ENCODE results near the gene TBC1D22A.

TBC1D22A gene

GRCh38 chr22:47098554-47098953 is 336.1 kb downstream of the TBC1D22A start:
- Mint-ChIP-seq H3K4me3 (no peak overlapping the region), H3K27me3 (no peaks in the 10 kb centered on the region), H3K36me3 (ENCODE audit: low read depth) (peaks cover 15% of the 10 kb centered on the region)

GRCh38 chr22:47100019-47100418 is 337.6 kb downstream of the TBC1D22A start:
- Mint-ChIP-seq H3K9me3 (no peaks in the 10 kb centered on the region), H3K4me1 (peaks cover 6% of the 10 kb centered on the region), H3K4me3 (no peak overlapping the region), H3K27me3 (no peaks in the 10 kb centered on the region), H3K36me3 (ENCODE audit: low read depth) (peaks cover 10% of the 10 kb centered on the region), H3K27ac (no peak overlapping the region)
- DNase-seq (no peak), ATAC-seq (no peak)

More at GRCh38 chr22:47098554-47098953, 336.1 kb downstream of the TBC1D22A start:
- Mint-ChIP-seq H3K9me3 (peaks cover 5% of the 10 kb centered on the region), H3K27ac (no peak overlapping the region), H3K4me1 (peaks cover 11% of the 10 kb centered on the region)
- no peak for DNase-seq
- ATAC-seq: no peak

GRCh38 chr22:47100646-47101200 is 338.3 kb downstream of the TBC1D22A start:
- Mint-ChIP-seq H3K4me3 (no peak overlapping the region), H3K4me1 (peaks cover 2% of the 10 kb centered on the region), H3K9me3 (no peaks in the 10 kb centered on the region), H3K27me3 (no peaks in the 10 kb centered on the region), H3K36me3 (ENCODE audit: low read depth) (peaks cover 10% of the 10 kb centered on the region), H3K27ac (no peak overlapping the region)
- DNase-seq (no peak), ATAC-seq (no peak)

- ATAC-seq (peak; percentile 10), DNase-seq (no peak)
- no peaks in the 10 kb centered on the region for H3K9me3 Mint-ChIP-seq
- peaks cover 5% of the 10 kb centered on the region for H3K4me1 Mint-ChIP-seq
- H3K4me3 Mint-ChIP-seq: no peak overlapping the region
- H3K36me3 Mint-ChIP-seq (ENCODE audit: low read depth): peaks cover 8% of the 10 kb centered on the region
- no peak overlapping the region for H3K27ac Mint-ChIP-seq
- H3K27me3 Mint-ChIP-seq: no peaks in the 10 kb centered on the region
These were observed 339.0 kb downstream of the TBC1D22A start for GRCh38 chr22:47101321-47101885.

- Mint-ChIP-seq H3K4me1 (peaks cover 11% of the 10 kb centered on the region), H3K9me3 (no peaks in the 10 kb centered on the region), H3K27me3 (no peaks in the 10 kb centered on the region), H3K27ac (no peak overlapping the region), H3K36me3 (ENCODE audit: low read depth) (peaks cover 4% of the 10 kb centered on the region), H3K4me3 (no peak overlapping the region)
- ATAC-seq: no peak
- no peak for DNase-seq
These were observed 339.6 kb downstream of the TBC1D22A start for GRCh38 chr22:47102081-47102480.

- Mint-ChIP-seq H3K4me3 (no peak overlapping the region), H3K4me1 (peaks cover 16% of the 10 kb centered on the region), H3K27me3 (no peaks in the 10 kb centered on the region), H3K9me3 (no peaks in the 10 kb centered on the region), H3K27ac (no peak overlapping the region), H3K36me3 (ENCODE audit: low read depth) (peaks cover 4% of the 10 kb centered on the region)
- DNase-seq: no peak
- ATAC-seq: no peak
These were observed 340.2 kb downstream of the TBC1D22A start for GRCh38 chr22:47102648-47103047.

- DNase-seq: no peak
- no peak overlapping the region for H3K4me3 Mint-ChIP-seq
- peaks cover 18% of the 10 kb centered on the region for H3K4me1 Mint-ChIP-seq
- ATAC-seq: no peak
- H3K27me3 Mint-ChIP-seq: no peaks in the 10 kb centered on the region
- peaks cover 4% of the 10 kb centered on the region for H3K36me3 Mint-ChIP-seq (ENCODE audit: low read depth)
- no peak overlapping the region for H3K27ac Mint-ChIP-seq
- H3K9me3 Mint-ChIP-seq: no peaks in the 10 kb centered on the region
These were observed 342.6 kb downstream of the TBC1D22A start for GRCh38 chr22:47105085-47105484.

- Mint-ChIP-seq H3K9me3 (no peaks in the 10 kb centered on the region), H3K27ac (peak overlapping the region; percentile 8), H3K27me3 (no peaks in the 10 kb centered on the region), H3K4me3 (no peak overlapping the region), H3K36me3 (ENCODE audit: low read depth) (peaks cover 6% of the 10 kb centered on the region), H3K4me1 (peaks cover 18% of the 10 kb centered on the region)
- ATAC-seq: peak; percentile 20
- no peak for DNase-seq
These were observed 344.4 kb downstream of the TBC1D22A start for GRCh38 chr22:47106806-47107205.

GRCh38 chr22:47107431-47107830 is 345.0 kb downstream of the TBC1D22A start:
- H3K9me3 Mint-ChIP-seq: no peaks in the 10 kb centered on the region
- no peak overlapping the region for H3K4me3 Mint-ChIP-seq
- peak; percentile 52 for ATAC-seq
- H3K27ac Mint-ChIP-seq: peak overlapping the region; percentile 8
- H3K36me3 Mint-ChIP-seq (ENCODE audit: low read depth): peaks cover 6% of the 10 kb centered on the region
- H3K4me1 Mint-ChIP-seq: peaks cover 18% of the 10 kb centered on the region
- H3K27me3 Mint-ChIP-seq: no peaks in the 10 kb centered on the region
- DNase-seq: no peak

- peak overlapping the region; percentile 48 for H3K27ac Mint-ChIP-seq
- H3K9me3 Mint-ChIP-seq: no peaks in the 10 kb centered on the region
- no peak for DNase-seq
These were observed 348.5 kb downstream of the TBC1D22A start for GRCh38 chr22:47110817-47111443.

GRCh38 chr22:47111626-47112581 is 349.5 kb downstream of the TBC1D22A start:
- H3K9me3 Mint-ChIP-seq: no peaks in the 10 kb centered on the region
- no peak overlapping the region for H3K4me3 Mint-ChIP-seq
- H3K36me3 Mint-ChIP-seq (ENCODE audit: low read depth): peaks cover 9% of the 10 kb centered on the region
- ATAC-seq (no peak), DNase-seq (no peak)
- H3K27me3 Mint-ChIP-seq: no peaks in the 10 kb centered on the region
- no peak overlapping the region for H3K27ac Mint-ChIP-seq
- H3K4me1 Mint-ChIP-seq: peaks cover 9% of the 10 kb centered on the region

More at GRCh38 chr22:47110817-47111443, 348.5 kb downstream of the TBC1D22A start:
- peaks cover 18% of the 10 kb centered on the region for H3K4me1 Mint-ChIP-seq
- no peak overlapping the region for H3K4me3 Mint-ChIP-seq
- peaks cover 10% of the 10 kb centered on the region for H3K36me3 Mint-ChIP-seq (ENCODE audit: low read depth)
- no peak for ATAC-seq
- no peaks in the 10 kb centered on the region for H3K27me3 Mint-ChIP-seq

GRCh38 chr22:47112582-47112965 is 350.1 kb downstream of the TBC1D22A start:
- Mint-ChIP-seq H3K27ac (no peak overlapping the region), H3K4me3 (no peak overlapping the region), H3K36me3 (ENCODE audit: low read depth) (peaks cover 11% of the 10 kb centered on the region), H3K4me1 (peaks cover 3% of the 10 kb centered on the region), H3K27me3 (no peaks in the 10 kb centered on the region), H3K9me3 (no peaks in the 10 kb centered on the region)
- DNase-seq (no peak), ATAC-seq (no peak)

- Mint-ChIP-seq H3K27me3 (no peaks in the 10 kb centered on the region), H3K9me3 (no peaks in the 10 kb centered on the region), H3K27ac (no peak overlapping the region), H3K36me3 (ENCODE audit: low read depth) (peaks cover 11% of the 10 kb centered on the region), H3K4me1 (no peaks in the 10 kb centered on the region), H3K4me3 (no peak overlapping the region)
- ATAC-seq (no peak), DNase-seq (no peak)
These were observed 350.8 kb downstream of the TBC1D22A start for GRCh38 chr22:47112994-47113852.
